Measurements from ENCODE around the gene CENPV. TPM values are rescaled to one million over a fixed set of nuclear protein-coding genes. Genes with fewer than 3 reads are reported as not detected.
A peak's percentile ranks its signal among the peaks of the same experiment; 100 is the strongest.

The CENPV gene
- total and polyA plus RNA-seq, 2 of the 13 experiments (the other 11 are each of a cell fraction or from before 2014, with no cell fraction given), result 193 to 292 TPM

- TF ChIP-seq SALL1 (CRISPR knock-in tag; IDR thresholded peaks at IDR 0.05) (peak; percentile 81), ZNF614 (CRISPR knock-in tag; IDR thresholded peaks at IDR 0.05; ENCODE audit: borderline replicate concordance) (peak; percentile 73; the same call in 1 of the 2 replicates), ZNF121 (CRISPR knock-in tag; IDR thresholded peaks at IDR 0.05) (no peak), MIER2 (CRISPR knock-in tag; IDR thresholded peaks at IDR 0.05) (peak; percentile 33; the same call in 1 of the 2 replicates), HOXD1 (CRISPR knock-in tag; IDR thresholded peaks at IDR 0.05) (0 out of 2 replicates have a peak, but pooled peaks have one; percentile 77), SMAD9 (CRISPR knock-in tag; IDR thresholded peaks at IDR 0.05) (no peak), ZNF570 (CRISPR knock-in tag; IDR thresholded peaks at IDR 0.05; ENCODE audit: borderline replicate concordance) (no peak), MIER3 (CRISPR knock-in tag; IDR thresholded peaks at IDR 0.05; ENCODE audit: borderline replicate concordance) (peak; percentile 81; the same call in 1 of the 2 replicates), SMYD3 (CRISPR knock-in tag; IDR thresholded peaks at IDR 0.05) (peak; percentile 61; the same call in 1 of the 2 replicates), ATF2 (CRISPR knock-in tag; IDR thresholded peaks at IDR 0.05) (no peak; the same call in 1 of the 2 replicates), IRF2 (CRISPR knock-in tag; IDR thresholded peaks at IDR 0.05) (peak; percentile 77; the same call in 1 of the 2 replicates), ZBTB1 (CRISPR knock-in tag; IDR thresholded peaks at IDR 0.05; ENCODE audit: borderline replicate concordance) (no peak), NR2F6 (IDR thresholded peaks at IDR 0.05) (no peak; the same call in none of the 2 replicates), NR2F6 (CRISPR knock-in tag; IDR thresholded peaks at IDR 0.05) (peak; percentile 48; the same call in 1 of the 2 replicates), ZNF577 (CRISPR knock-in tag; IDR thresholded peaks at IDR 0.05; ENCODE audit: borderline replicate concordance, low read depth) (no peak), ZNF235 (CRISPR knock-in tag; IDR thresholded peaks at IDR 0.05; ENCODE audit: borderline replicate concordance) (no peak), ZNF646 (CRISPR knock-in tag; IDR thresholded peaks at IDR 0.05) (no peak), ZNF496 (CRISPR knock-in tag; IDR thresholded peaks at IDR 0.05; ENCODE audit: insufficient replicate concordance) (no peak), HOMEZ (CRISPR knock-in tag; IDR thresholded peaks at IDR 0.05; ENCODE audit: low read depth) (0 out of 2 replicates have a peak, but pooled peaks have one; percentile 33), ARNT2 (CRISPR knock-in tag; IDR thresholded peaks at IDR 0.05; ENCODE audit: low read depth) (no peak)
These were observed 39.9 kb downstream of the CENPV start (continued) for GRCh38 chr17:16313139-16314090.

Data from HepG2 (cell line).